Astrocyte of the spinal cord (primary cell): ENCODE data around the gene EIF3F.

Experiments used
- DNase-seq: peaks from one replicate; pipeline ENCODE4 v3.0.0; 2011; ENCODE audit warnings: low read depth, low spot score
- H3K4me3 ChIP-seq: 2 replicates; pipeline ENCODE4 v1.5.1; 2011; ENCODE audit warnings: low read depth, mild to moderate bottlenecking, low read length, moderate library complexity
- in situ Hi-C: cut with HindIII; loops from 2 replicates; pipeline ENCODE4 v1.10.0; 2017; ENCODE audit warnings: low sequenced_read_pairs
- TF ChIP-seq, protein P1 (sequence below): IDR thresholded peaks from 2 replicates; pipeline ENCODE4 v1.5.1; 2012; ENCODE audit warnings: low read depth, mild to moderate bottlenecking, low read length, inconsistent platforms

The EIF3F gene

DNA sequence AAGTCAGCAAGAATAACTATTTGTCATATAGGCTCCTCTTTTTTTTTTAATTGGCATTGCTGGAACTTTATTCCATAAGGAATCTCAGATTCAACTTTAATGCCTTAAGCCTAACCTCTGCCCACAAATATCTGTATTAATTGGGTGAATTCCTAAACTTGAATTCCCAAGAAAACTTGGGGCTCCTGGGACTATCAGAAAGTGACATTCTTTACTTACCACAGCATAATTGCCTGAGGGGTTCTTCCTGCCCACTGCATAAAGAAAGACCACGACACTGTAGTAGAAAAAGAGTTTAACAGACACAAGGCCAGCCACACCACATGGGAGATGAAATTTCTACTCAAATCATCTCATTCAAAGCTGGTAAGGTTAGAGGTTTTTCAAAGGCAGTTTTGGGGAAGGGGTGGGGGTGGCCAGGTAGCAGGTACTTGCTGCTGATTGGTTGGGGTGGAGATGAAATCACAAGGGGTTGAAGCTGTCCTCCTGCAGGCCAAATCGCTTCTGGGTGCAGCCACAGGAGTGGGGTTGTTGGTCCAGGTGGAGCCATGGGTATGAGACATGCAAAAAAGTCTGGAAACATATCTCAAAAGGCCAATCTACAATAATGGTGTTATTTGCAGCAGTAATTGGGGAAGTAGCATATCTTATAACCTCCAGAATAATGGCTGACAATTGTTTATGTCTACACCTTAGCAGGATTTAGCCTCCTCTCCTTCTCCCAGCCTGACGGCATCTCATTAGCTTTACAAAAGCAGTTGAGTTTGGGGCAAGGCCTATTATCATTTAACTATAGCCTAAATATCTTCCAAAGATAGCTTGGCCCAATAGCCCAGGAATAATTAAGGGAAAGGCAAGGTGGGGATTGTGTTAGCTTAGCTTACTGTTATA lies 17.1 kb upstream of the EIF3F start:
- no peak for DNase-seq
- in situ Hi-C loops = no loop called here
- no peak overlapping the region for H3K4me3 ChIP-seq
- TF ChIP-seq, protein P1, sequence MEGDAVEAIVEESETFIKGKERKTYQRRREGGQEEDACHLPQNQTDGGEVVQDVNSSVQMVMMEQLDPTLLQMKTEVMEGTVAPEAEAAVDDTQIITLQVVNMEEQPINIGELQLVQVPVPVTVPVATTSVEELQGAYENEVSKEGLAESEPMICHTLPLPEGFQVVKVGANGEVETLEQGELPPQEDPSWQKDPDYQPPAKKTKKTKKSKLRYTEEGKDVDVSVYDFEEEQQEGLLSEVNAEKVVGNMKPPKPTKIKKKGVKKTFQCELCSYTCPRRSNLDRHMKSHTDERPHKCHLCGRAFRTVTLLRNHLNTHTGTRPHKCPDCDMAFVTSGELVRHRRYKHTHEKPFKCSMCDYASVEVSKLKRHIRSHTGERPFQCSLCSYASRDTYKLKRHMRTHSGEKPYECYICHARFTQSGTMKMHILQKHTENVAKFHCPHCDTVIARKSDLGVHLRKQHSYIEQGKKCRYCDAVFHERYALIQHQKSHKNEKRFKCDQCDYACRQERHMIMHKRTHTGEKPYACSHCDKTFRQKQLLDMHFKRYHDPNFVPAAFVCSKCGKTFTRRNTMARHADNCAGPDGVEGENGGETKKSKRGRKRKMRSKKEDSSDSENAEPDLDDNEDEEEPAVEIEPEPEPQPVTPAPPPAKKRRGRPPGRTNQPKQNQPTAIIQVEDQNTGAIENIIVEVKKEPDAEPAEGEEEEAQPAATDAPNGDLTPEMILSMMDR = no peak

DNA sequence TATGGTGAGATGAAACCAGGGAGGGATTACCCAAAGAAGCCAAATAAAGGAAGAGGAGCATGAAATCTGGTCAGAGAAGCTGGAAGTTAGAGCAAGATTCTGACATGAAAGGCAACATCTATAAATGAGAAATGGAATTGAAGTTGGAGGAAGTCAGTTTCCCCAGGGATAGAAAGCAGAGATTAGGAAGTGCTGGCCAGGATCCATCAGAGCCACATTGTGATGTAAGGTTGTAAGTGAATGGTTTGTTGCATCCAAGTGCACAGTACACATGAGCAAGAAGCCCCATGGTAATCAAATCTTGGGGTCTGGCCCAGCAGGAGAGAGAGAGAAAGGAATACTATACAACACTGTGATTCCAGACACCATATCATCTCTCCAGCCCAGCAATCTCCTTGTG lies 15.3 kb upstream of the EIF3F start:
- H3K4me3 ChIP-seq = no peak overlapping the region
- in situ Hi-C loops = no loop called here
- no peak for DNase-seq
- TF ChIP-seq, protein P1 = no peak

DNA sequence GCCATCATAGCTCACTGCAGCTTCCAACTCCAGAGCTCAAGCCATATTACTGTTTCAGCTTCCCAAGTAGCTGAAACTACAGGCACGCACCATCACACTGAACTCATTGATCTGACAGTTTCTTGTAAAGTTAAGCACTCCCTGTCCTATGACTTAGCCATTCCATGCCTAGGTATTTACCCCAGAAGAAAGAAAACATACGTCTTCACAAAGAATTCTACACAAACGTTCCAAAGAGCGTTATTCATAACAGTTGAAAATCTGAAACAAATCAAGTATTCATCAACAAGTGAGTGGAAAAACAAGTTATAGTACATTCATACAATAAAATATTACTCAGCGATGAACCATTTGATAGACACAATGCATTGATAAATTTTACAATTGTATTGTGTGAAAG lies 14.1 kb upstream of the EIF3F start:
- in situ Hi-C loops = no loop called here
- TF ChIP-seq, protein P1 = no peak
- no peak for DNase-seq
- H3K4me3 ChIP-seq = no peak overlapping the region

DNA sequence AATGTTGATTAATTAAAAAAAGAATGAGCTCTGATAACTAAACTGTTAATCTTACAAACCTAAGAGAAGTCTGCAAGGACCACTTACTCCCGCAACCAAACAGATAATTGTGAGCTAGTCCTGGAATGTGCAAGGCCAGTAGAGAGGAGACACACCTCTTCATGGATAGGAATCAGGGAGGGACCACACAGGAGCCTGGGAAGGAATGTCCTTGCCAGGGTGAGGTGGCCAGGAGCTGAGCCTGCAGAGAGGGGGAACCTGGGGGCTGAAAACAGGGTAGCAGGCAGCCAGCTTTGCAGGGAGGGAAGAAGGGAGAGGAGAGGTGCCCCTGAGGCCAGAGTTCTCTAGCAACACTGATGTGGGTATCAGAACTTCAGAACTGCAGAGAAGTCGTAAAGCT lies 12.5 kb upstream of the EIF3F start:
- DNase-seq = no peak
- TF ChIP-seq, protein P1 = no peak
- no peak overlapping the region for H3K4me3 ChIP-seq
- in situ Hi-C loops = no loop called here

DNA sequence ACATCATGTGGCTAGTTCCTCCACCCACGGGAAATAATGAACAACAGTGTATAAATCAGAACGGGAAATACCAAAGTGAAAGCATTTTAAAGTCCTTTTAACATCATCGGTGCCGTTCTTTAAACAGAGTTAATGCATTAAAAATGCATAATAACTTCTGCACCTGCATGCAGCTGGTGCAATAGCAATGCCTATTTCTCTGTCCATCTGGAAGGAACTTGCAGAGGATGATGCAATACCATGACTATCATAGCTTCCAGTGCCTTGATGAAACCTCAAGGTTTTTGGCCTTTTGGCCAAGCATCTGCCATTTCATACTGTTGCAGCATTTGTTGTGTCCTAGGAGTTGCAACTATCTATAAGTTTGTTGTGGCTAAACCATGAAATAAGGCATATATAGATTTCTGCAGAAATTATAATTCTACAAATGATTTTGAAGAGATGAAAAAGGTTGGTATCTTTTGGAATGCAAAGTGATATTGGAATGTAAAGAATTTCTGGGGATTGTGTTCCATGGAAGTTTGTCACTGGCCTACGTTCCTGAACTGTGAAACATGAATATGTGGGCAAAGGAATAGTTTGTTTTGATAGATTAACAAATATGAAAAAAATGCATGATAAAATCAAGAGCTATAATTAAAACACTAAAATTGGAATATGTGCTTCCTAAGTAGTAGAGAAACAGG lies 9.8 kb upstream of the EIF3F start:
- peak; percentile 83 for DNase-seq
- H3K4me3 ChIP-seq = no peak overlapping the region
- TF ChIP-seq, protein P1 = no peak
- in situ Hi-C loops = no loop called here

DNA sequence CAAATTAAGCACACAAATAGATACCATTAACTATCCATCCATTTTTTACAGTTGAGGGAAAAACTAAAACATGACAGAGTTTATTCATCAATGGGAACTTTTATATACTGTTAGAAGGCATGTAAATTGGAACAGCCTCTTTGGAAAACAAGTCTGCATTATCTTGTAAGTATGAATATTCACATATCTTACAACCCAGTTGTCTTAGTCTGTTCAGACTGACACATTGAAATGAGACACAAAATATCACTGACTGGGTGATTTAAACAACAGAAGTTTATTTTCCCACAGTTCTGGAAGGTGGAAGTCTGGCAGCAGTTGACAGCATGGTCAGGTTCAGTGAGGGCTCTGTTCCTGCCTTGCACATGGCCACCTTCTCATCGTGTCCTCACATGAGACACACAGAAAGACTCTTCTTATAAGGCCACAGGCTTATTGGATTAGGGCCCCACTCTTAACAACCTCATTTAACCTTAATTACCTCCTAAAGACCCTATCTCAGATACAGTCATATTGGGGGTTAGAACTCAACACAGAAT lies 5.4 kb upstream of the EIF3F start:
- no peak overlapping the region for H3K4me3 ChIP-seq
- DNase-seq = no peak
- TF ChIP-seq, protein P1 = no peak
- in situ Hi-C loops = no loop called here
